ENCODE measurements around the gene ARHGAP10.

The ARHGAP10 gene, protein sequence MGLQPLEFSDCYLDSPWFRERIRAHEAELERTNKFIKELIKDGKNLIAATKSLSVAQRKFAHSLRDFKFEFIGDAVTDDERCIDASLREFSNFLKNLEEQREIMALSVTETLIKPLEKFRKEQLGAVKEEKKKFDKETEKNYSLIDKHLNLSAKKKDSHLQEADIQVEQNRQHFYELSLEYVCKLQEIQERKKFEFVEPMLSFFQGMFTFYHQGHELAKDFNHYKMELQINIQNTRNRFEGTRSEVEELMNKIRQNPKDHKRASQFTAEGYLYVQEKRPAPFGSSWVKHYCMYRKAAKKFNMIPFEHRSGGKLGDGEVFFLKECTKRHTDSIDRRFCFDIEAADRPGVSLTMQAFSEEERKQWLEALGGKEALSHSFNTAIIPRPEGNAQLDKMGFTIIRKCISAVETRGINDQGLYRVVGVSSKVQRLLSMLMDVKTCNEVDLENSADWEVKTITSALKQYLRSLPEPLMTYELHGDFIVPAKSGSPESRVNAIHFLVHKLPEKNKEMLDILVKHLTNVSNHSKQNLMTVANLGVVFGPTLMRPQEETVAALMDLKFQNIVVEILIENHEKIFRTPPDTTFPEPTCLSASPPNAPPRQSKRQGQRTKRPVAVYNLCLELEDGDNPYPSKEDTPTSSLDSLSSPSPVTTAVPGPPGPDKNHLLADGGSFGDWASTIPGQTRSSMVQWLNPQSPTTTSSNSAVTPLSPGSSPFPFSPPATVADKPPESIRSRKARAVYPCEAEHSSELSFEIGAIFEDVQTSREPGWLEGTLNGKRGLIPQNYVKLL

DNA sequence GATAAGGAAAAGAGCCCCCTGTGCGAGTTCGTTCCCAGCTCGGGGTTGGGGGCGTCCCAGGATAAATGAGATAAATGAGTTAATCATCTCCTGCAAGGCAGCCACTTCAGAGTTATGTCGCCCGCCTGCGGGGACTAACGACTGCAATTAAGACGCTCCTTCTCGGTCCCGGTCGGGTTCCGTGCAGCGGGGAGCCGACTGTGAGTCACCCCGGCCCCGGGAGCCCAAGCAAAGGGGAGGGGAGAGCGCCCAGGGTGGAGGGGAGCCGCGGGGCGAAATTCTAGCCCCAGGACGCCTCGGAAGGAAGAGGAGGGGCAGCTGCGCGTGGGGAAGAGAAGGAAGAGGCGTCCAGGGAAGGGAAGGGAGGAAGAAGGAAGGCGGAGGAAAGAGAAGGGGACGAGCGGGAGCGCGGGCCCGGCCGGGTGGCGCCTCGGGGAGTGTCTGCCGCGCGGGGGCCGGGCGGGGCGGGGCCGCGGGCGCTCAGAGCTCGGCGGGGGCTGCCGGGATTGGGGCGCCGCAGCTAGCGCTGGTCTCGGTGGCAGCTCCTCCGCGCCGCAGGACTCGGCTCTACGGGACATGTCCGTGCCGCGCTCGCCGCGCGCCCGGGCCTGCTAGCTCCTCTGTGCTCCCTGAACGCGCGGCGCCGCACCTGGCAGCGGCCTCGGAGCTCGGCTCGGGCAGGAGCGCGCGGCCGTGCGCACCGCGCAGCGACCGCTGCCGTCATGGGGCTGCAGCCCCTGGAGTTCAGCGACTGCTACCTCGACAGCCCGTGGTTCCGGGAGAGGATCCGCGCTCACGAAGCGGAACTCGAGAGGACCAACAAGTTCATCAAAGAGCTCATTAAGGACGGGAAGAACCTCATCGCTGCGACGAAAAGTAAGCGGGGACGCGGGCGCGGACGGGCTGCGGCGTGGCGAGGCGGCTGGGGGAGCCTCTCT is at the start of gene ARHGAP10:
Gene ARHGAP10, plus strand, starts transcription at position 509 of the 938 bp plus-strand sequence. Its CDS starts 214 bp downstream, at position 723.
- peak; percentile 47 for DNase-seq

DNA sequence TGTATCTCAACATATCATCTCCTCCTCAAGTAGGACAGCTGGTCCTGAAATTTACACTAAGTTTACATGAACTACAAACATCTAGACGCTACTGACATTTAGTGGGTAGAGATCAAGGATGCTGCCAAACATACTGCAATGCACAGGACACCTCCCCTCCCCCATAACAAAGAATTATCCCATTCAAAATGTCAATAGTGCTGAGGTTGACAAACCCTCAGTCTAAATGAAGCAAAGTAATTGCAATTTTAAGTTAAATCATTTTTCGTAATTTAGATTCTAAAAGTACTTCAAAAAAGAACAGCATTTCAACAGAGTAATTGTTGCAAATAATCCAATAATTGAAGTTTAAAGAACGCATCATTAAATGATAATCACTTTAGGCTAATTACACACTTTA is 49.1 kb upstream of the ARHGAP10 start:
- no peak for DNase-seq

DNA sequence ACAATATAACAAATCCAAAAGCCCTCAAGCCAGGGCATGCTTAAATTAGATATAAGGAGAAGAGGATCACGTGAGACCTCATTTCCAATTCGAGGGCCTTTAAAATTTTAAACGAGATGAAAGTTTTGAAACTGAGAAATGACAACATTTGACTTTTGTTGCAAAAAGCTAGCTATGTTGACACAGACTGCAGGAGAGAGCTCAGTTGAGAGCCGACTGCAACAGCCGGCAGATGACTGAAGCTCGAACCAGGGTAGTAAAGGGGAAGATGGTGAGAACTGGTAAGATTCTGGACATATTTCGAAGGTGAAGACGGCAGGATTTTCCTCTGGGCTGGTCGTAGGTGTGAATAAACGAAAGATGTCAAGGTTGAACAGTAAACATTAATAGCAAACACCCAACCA is 48.7 kb upstream of the ARHGAP10 start:
- peak; percentile 2 for DNase-seq

- peak; percentile 87 for DNase-seq
These were observed 47.9 kb upstream of the ARHGAP10 start, which contains the start of gene PRMT9 for GRCh38 chr4:147683717-147684700. PRMT9 (minus strand) TSS chr4:147684163; CDS start chr4:147683987, 176 bp downstream.

DNA sequence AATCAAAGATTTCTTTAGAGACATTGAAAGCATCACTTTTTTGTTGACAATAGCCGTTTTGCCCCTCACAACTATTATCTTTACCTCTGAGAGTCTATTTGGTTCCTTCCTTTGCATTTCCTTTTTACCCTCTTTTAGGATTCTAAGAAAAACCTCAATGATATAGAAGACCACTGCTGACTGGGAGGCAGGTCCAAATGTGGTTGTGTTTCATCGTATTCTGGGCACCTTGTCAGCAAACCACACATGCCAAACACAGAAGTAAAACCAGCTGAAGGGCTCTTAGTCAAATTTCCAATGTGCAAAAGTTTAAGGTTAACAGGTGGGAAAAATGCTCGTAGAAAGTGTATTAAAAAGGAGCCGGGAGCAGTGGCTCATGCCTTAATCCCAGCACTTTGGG is 42.8 kb upstream of the ARHGAP10 start:
- DNase-seq, result no peak

DNA sequence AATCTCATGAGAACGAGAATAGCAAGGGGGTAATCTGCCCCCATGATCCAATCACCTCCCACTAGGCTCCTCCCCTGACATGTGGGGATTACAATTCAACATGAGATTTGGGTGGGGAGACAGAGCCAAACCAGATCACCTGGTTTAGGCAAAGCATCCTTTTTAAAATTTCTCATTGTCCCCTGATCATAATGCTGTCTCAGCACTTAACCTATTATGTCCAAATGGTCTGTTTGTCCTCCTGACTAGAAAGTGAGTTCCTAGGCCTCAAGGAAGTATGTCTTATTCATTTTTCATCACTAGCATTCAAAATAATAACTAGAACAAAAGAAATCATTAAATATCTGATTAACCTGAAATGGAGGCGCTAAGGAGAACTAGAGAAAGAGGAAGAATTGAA is 40.1 kb upstream of the ARHGAP10 start:
- DNase-seq, result no peak

DNA sequence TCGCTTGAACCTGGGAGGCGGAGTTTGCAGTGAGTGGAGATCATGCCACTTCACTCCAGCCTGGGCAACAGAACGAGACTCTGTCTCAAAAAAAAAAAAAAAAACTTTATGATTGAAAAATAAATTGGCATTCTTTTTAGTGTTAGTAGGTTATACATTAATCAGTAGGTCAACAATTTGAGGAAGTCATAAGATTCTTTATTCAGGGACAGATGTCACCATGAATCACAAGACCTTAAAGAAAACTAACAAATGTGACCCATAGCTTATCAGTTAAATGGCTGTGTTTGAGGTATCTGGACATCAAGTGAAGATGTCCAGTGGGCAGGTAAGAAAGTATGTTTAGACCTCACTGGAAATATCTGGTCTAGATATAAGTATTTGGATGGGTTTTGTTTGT is 38.7 kb upstream of the ARHGAP10 start:
- no peak for DNase-seq

DNA sequence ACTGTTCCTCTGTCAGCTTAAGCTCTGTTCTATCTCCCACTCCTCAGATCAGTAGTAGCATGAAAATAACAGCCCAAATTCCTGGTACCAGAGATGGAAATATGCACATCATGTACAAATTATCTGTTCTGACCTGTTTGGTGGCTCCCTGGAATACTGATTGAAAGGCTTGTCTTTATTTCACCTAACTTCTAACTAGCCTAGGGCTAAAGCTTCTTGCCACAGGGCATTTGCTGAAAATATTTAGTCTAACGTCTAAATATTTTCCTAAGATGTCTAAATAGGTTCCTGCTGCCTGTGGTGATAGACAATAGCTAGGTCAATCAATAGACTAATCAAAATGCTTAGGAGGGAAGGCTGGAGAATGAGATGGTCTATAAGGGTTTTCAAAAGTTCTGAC is 35.0 kb upstream of the ARHGAP10 start:
- DNase-seq, result no peak

DNA sequence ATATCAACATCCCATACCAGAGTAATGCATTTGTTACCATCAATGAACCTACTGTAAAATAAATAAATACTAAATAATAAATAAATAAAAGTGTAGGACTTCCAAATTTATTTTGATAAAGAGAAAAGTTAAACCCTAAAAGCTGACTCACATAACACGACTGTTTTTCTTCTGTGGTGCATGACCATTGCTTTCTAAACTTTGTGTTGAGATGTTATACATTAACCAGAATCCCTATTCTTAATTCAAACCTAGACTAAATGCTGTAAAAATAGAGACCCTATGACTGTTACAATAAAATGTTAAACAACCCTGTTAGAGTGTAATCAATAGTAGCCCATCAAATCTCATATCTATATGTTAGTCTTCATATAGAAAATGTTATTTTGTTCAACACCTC is 27.0 kb upstream of the ARHGAP10 start:
- no peak for DNase-seq

GRCh38 chr4:147707892-147708672 is 23.8 kb upstream of the ARHGAP10 start:
- DNase-seq, result peak; percentile 12

DNA sequence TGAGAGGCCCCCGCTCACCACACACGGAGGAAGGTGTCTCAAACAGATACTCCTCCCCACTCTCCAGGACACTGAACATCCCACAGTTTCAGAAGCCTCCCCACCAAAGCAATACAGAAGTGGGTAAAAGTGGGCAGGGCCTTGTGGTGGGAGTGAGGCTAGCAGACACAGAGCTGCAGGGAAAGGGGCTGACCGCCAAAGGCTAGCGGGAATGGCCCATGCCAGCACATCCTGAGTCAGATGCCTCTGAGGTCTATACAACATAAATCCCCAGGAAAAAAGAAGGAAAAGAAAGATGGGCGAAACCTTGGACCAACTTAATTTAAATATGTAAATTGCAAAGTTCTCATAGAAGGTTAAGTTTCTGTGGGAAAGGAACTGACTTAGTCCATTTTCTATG is 21.9 kb upstream of the ARHGAP10 start:
- no peak for DNase-seq

DNA sequence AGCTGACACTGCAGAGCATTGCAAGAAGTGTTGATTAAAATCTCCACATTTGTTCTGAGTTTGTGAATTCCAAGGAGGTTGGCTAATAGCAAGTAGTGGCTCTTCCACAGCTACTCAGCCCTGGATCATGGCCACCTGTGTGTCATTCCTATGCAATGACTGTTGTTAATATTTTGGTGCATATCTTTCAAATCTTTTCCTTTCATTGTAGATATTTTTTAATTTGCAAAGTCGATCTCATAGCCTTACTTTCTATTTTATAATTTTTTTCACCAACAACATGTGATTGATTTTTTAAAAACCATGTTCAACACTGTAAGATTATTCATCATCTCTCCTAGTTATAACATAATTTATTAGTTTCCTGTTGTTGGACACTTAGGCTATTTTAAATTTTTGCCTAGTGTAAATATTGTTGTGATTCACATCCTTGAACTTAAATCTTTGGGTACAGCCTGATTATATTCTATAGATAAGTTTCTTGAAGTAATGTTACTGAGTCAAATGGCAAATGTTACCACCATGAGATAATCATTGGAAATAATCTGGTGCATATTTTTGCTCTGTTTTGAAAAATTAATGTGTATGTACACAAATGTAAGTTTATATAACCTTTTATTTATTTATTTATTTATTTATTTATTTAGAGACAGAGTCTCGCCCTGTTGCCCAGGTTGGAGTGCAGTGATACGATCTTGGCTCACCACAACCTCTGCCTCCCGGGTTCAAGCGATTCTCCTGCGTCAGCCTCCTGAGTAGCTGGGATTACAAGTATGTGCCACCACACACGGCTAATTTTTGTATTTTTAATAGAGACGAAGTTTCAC is 17.1 kb upstream of the ARHGAP10 start:
- no peak for DNase-seq

GRCh38 chr4:147717878-147718277 is 14.0 kb upstream of the ARHGAP10 start:
- DNase-seq, result no peak

DNA sequence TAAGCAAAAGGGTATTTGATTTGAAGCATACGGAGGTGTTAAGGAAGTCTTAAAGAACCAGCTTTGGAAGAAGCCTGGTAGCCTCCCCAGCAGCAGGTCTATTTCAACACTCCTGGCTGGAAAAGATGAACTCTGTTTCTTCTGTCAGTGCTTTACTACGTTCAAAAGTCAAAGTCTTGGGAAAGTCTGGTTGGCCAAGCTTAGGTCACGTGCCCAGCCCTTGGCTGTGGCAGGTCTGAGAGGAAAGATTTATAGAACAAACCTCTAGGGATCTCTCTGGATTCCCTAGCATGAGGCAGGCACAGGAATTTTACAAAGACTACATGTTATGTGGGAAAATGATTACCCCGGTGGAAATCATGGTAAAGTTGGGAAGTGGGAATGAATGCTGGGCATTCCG is 8.6 kb upstream of the ARHGAP10 start:
- no peak for DNase-seq

DNA sequence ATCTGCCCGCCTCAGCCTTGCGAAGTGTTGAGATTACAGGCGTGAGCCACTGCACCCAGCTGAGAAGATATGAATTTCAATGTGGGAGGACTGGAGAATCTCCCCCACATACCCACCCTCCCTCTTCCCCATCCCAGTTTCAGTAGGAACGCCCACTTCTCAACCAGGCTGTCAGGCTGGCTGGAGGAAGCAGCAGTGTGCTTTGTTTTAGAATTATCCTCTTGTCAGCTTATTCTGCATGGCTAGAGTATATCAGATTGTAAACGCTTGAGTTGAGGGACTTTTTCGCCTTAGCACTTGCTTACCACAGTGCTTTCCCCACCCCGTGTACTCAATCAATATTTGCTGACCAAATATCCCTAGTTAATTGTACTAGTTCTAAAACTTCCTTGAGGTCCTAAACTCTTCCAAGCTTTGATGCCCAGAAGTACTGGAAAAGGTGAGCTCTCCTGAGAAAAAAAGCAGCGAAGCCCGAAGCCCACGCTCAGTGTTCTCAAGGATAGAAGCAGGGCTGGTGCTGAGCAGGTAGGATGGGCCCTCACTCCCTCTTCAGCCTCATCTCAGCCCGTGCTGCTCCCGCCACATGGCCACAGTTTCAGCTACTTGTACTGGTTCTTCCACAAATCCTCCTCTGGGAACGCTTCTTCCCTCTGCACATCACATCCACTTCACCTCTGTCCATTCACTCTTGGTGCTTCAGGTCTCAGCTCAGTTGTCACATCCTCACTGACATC is 7.3 kb upstream of the ARHGAP10 start:
- no peak for DNase-seq

- no peak for DNase-seq
These were observed 6.2 kb upstream of the ARHGAP10 start for GRCh38 chr4:147725673-147726072.

DNA sequence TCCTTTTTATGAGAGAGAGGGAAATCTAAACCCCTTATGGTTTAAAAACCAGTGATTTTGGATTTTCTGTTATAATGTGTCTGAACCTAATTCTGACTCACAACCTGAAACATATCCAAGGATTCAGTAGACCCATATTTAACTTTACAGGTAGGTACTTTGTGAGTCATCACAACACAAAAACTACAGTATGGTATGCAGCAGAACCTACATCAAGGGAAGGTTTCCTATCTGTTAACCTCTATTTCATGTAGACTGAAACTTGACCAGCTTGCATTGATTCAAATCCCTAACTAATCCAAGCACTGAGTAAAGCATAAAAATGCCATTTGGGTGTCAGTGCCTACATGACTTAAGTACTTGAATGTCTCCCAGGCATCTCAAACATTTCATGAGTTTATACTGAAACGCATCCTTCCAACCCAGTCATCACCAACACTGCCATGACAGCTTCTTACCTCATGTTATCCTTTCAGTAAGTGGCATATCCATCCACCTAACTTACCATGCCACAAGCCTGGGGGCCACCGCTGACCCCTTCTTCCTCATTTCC is 4.3 kb upstream of the ARHGAP10 start:
- DNase-seq, result no peak

- DNase-seq, result no peak
These were observed 1.6 kb upstream of the ARHGAP10 start for GRCh38 chr4:147730333-147730732.
